ENCODE measurements around the gene SERGEF.

SERGEF gene

GRCh38 chr11:17767301-17767885, 245.5 kb downstream of the SERGEF start:
- Mint-ChIP-seq H3K27ac (no peak overlapping the region), H3K4me3 (no peak overlapping the region), H3K27me3 (no peaks in the 10 kb centered on the region), H3K9me3 (no peaks in the 10 kb centered on the region), H3K36me3 (no peaks in the 10 kb centered on the region), H3K4me1 (no peaks in the 10 kb centered on the region)
- CTCF ChIA-PET = interaction anchor here (0.6 to 1.0 kb wide), 2 partner anchors 103 to 212 kb away, joined by 3 read pairs; no protein-coding TSS in a partner anchor
- DNase-seq = no peak

- Mint-ChIP-seq H3K9me3 (no peaks in the 10 kb centered on the region), H3K27ac (no peak overlapping the region), H3K4me1 (no peaks in the 10 kb centered on the region), H3K27me3 (peaks cover 4% of the 10 kb centered on the region), H3K4me3 (no peak overlapping the region), H3K36me3 (no peaks in the 10 kb centered on the region)
- DNase-seq = no peak
- CTCF ChIA-PET = interaction anchor here (0.7 to 1.0 kb wide), 2 partner anchors 51 to 213 kb away, joined by 3 read pairs; no protein-coding TSS in a partner anchor
Observed at GRCh38 chr11:17766590-17766989, 246.3 kb downstream of the SERGEF start.

DNA sequence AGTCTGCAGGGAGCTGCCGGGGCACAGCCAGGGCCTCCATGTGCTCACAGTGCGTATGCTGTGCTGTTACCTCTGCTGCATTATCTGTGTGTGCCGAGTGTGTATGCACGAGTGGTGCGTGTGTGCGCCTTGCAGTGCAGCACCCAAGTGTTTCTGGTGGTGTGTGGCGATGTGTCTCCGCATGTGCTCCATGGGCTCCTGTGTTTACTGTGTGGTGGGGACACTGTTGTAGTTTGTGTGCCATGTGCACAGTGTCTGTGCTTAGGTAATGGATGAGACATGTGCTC, 246.8 kb downstream of the SERGEF start:
- Mint-ChIP-seq H3K4me1 (no peaks in the 10 kb centered on the region), H3K36me3 (no peaks in the 10 kb centered on the region), H3K9me3 (no peaks in the 10 kb centered on the region), H3K27me3 (peaks cover 5% of the 10 kb centered on the region), H3K4me3 (no peak overlapping the region), H3K27ac (peak overlapping the region; percentile 30)
- CTCF ChIA-PET = no interaction called here
- DNase-seq = no peak

DNA sequence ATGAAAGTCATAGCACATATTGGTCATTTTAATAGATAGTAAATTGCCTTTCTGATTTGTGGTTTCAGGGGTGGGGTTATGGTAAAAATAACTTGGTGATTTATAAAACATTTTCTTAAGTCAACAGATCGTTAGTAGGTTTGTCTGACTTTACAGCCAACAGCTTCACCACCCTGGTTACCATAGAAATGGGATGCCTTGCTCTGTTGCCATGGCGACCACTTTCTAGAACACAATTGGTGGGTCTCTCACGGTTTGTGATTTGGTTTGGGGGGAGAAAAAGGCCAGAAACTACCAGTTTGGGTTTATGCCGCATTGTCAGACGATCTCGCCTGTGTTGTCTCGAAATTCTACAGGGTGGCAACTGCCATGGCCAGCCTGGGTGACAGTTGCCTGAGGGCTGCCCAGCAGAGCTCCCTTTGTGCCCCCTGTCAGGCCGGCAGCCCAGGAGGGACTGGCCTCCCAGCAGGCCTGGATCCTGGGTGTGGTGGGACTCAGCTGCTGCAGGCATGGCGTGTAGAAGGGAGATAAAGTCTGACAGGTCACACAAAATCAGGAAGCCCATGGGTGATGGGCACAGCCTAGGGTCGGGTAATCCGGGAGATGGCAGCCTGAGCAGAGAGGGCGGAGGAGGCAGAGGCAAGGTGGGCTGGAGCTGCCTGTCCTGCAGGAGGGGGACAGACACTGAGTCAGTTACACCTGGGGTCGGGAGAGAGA, 247.3 kb downstream of the SERGEF start:
- Mint-ChIP-seq H3K36me3 (no peaks in the 10 kb centered on the region), H3K27ac (no peak overlapping the region), H3K9me3 (no peaks in the 10 kb centered on the region), H3K4me1 (no peaks in the 10 kb centered on the region), H3K4me3 (no peak overlapping the region), H3K27me3 (peaks cover 5% of the 10 kb centered on the region)
- CTCF ChIA-PET = no interaction called here
- DNase-seq = no peak

DNA sequence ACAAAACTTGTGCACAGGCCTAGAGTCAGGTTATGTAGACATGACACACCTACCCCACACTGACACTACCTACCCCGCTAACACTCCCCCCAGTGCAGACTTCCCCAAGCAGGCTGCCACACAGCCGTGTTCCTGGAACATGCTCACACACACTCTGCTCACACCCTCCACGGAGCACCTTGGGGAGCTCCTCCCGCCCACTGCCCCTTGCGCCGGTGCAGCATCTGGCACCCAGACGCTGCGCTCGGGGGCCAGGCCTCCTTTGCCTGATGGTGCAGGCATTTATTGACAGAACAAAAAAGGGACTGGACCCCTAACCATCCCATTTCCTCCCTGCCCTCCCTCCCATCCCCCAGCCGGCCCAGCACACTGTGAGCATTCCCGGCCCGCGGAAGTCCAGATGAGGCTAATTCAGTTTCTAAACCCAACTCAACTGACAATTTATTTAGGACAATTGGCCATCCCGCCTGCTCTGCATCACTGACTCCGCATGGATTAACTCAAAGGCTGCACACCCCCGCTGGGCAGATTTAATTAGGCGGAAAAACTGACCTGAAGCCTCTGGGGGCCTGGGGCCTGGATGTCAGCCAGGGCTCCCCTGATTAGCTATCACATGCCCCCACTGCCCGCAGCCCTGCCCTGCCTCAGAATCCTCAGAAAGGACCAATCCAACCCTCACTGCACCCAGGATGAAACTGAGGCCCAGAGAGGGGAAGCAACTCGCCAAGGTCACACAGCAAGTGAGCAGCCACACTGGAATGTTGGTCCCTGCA, 248.2 kb downstream of the SERGEF start:
- Mint-ChIP-seq H3K4me1 (no peaks in the 10 kb centered on the region), H3K9me3 (no peaks in the 10 kb centered on the region), H3K27ac (no peak overlapping the region), H3K4me3 (no peak overlapping the region), H3K36me3 (no peaks in the 10 kb centered on the region), H3K27me3 (peaks cover 5% of the 10 kb centered on the region)
- no peak for DNase-seq
- CTCF ChIA-PET = no interaction called here

DNA sequence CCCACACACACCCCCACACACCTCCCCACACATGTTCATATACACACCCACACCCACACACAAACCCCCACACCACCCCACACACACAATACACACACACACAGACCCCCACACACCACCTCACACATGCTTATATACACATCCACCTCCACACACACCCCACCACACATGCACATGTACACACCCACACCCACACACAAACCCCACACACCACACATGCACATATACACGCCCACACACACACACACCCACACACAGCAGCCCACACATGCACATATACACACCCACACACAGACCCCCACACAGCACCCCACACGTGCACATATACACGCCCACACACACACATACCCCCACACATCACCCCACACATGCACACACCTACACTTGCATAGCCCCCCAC, 249.1 kb downstream of the SERGEF start:
- no peaks in the 10 kb centered on the region for H3K9me3 Mint-ChIP-seq
- no peak overlapping the region for H3K27ac Mint-ChIP-seq
- H3K27me3 Mint-ChIP-seq = peaks cover 5% of the 10 kb centered on the region
- CTCF ChIA-PET = no interaction called here
- H3K4me3 Mint-ChIP-seq = no peak overlapping the region
- H3K36me3 Mint-ChIP-seq = no peaks in the 10 kb centered on the region
- H3K4me1 Mint-ChIP-seq = no peaks in the 10 kb centered on the region
- DNase-seq = no peak

DNA sequence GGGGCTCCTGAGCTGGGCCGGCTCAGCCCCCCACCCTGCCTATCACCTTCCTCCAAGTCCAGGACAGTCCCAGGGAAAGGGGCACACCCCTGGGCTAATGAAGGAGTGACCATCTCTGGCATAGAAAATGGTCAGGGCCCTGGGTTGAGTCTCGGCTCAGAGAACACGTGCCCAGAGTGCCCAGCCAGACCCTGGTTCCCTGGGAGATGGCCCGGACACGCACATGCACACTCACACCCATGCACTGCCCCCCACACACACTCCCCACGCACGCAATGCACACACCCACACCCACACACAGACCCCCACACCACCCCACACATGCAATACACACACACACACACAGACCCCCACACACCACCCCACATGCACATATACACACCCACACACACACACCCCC, 249.6 kb downstream of the SERGEF start:
- Mint-ChIP-seq H3K9me3 (no peaks in the 10 kb centered on the region), H3K36me3 (no peaks in the 10 kb centered on the region), H3K4me1 (no peaks in the 10 kb centered on the region), H3K27me3 (peaks cover 5% of the 10 kb centered on the region), H3K4me3 (no peak overlapping the region), H3K27ac (no peak overlapping the region)
- CTCF ChIA-PET = no interaction called here
- no peak for DNase-seq

DNA sequence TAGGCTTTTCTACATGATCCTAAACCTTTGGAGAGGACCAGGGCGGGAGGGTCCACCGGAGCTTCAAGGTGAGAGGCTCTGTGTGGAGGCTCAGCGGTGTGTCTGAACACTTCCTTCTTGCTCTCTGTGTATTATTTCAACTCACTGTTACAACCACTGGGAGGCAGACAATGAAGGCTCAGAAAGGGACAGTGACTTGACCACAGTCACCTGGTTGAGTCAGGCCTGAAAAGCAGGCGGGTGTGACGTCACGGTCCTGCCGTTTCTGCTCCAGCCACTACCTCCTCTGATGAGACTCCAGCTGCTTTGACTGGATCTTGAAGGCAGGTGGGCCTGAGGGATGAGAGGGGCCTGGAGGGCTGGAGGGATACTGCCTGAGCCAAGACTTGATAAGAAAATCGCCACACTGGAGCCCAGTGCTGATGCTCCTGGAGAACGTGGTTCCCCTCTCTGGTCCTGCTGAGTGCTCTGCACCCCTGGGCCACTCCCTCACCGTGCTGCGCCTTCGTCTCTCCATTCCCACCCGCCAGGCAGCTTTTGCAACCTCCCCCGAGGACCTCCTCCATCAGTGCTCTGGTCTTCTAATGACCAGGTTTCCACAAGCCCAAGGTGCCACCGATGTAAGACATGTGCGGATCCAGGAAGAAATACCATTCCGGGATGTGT, 250.4 kb downstream of the SERGEF start:
- CTCF ChIA-PET = interaction anchor here (2.5 kb wide), 1 partner anchor 217 kb away, joined by 10 read pairs; no protein-coding TSS in a partner anchor
- no peak for DNase-seq
- Mint-ChIP-seq H3K27ac (no peak overlapping the region), H3K36me3 (no peaks in the 10 kb centered on the region), H3K9me3 (no peaks in the 10 kb centered on the region), H3K4me1 (no peaks in the 10 kb centered on the region), H3K4me3 (no peak overlapping the region), H3K27me3 (peaks cover 5% of the 10 kb centered on the region)

- Mint-ChIP-seq H3K36me3 (no peaks in the 10 kb centered on the region), H3K4me1 (no peaks in the 10 kb centered on the region), H3K9me3 (no peaks in the 10 kb centered on the region), H3K27ac (no peak overlapping the region), H3K27me3 (peaks cover 9% of the 10 kb centered on the region), H3K4me3 (no peak overlapping the region)
- CTCF ChIA-PET = interaction anchor here (0.6 to 2.5 kb wide), 9 partner anchors 22 to 355 kb away, joined by 3 to 10 read pairs (median 3); no protein-coding TSS in a partner anchor
- peak; percentile 51 for DNase-seq
Observed at GRCh38 chr11:17760102-17761029, 252.5 kb downstream of the SERGEF start.

- H3K4me1 Mint-ChIP-seq = no peaks in the 10 kb centered on the region
- H3K36me3 Mint-ChIP-seq = no peaks in the 10 kb centered on the region
- H3K9me3 Mint-ChIP-seq = no peaks in the 10 kb centered on the region
- no peak for DNase-seq
- H3K4me3 Mint-ChIP-seq = no peak overlapping the region
- CTCF ChIA-PET = no interaction called here
- H3K27me3 Mint-ChIP-seq = peaks cover 8% of the 10 kb centered on the region
- H3K27ac Mint-ChIP-seq = no peak overlapping the region
Observed at GRCh38 chr11:17755891-17756290, 257.0 kb downstream of the SERGEF start.

- Mint-ChIP-seq H3K4me3 (no peak overlapping the region), H3K27me3 (peaks cover 8% of the 10 kb centered on the region), H3K27ac (no peak overlapping the region), H3K36me3 (no peaks in the 10 kb centered on the region), H3K4me1 (no peaks in the 10 kb centered on the region), H3K9me3 (no peaks in the 10 kb centered on the region)
- no peak for DNase-seq
- CTCF ChIA-PET = no interaction called here
Observed at GRCh38 chr11:17753641-17754040, 259.2 kb downstream of the SERGEF start.

DNA sequence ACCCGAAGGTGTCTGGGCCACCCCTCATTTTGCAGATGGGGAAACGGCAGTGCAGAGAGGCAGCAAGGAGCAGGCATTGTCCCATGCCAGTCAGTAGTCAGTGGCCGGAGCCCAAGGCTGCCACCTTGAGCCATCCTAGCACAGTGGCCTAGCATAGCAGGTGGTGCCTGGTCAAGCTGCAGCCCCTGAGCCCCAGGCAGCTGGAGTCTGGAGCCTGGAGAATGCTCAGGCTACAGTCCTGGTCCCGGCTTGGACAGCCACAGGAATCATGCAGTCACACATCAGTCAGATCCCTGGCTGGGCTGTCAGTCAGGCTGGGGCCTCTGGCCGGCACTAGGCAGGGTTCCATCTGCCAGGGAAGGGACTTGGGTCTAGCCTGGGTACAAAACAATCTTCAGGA, 259.7 kb downstream of the SERGEF start:
- no peak for DNase-seq

GRCh38 chr11:17752144-17752543, 260.7 kb downstream of the SERGEF start:
- Mint-ChIP-seq H3K9me3 (no peaks in the 10 kb centered on the region), H3K27ac (no peak overlapping the region), H3K27me3 (peaks cover 8% of the 10 kb centered on the region), H3K4me3 (no peak overlapping the region), H3K36me3 (no peaks in the 10 kb centered on the region), H3K4me1 (no peaks in the 10 kb centered on the region)
- CTCF ChIA-PET = interaction anchor here (0.8 to 1.3 kb wide), 3 partner anchors 21 to 229 kb away, joined by 4 read pairs; no protein-coding TSS in a partner anchor
- no peak for DNase-seq

More for the DNA sequence above, 259.7 kb downstream of the SERGEF start:
- Mint-ChIP-seq H3K27ac (no peak overlapping the region), H3K4me1 (no peaks in the 10 kb centered on the region), H3K36me3 (no peaks in the 10 kb centered on the region), H3K27me3 (peaks cover 8% of the 10 kb centered on the region), H3K9me3 (no peaks in the 10 kb centered on the region), H3K4me3 (no peak overlapping the region)
- CTCF ChIA-PET = no interaction called here

Measured in activated naive CD4-positive, alpha-beta T cell treated with anti-CD3 and anti-CD28 coated beads, Interleukin-2, amount 10 ng/mL, durations not matched to agents 7 days and 5 days (primary cell).